ENCODE results near the gene SLC19A1.
A peak's percentile ranks its signal among the peaks of the same experiment; 100 is the strongest.

SLC19A1 gene

DNA sequence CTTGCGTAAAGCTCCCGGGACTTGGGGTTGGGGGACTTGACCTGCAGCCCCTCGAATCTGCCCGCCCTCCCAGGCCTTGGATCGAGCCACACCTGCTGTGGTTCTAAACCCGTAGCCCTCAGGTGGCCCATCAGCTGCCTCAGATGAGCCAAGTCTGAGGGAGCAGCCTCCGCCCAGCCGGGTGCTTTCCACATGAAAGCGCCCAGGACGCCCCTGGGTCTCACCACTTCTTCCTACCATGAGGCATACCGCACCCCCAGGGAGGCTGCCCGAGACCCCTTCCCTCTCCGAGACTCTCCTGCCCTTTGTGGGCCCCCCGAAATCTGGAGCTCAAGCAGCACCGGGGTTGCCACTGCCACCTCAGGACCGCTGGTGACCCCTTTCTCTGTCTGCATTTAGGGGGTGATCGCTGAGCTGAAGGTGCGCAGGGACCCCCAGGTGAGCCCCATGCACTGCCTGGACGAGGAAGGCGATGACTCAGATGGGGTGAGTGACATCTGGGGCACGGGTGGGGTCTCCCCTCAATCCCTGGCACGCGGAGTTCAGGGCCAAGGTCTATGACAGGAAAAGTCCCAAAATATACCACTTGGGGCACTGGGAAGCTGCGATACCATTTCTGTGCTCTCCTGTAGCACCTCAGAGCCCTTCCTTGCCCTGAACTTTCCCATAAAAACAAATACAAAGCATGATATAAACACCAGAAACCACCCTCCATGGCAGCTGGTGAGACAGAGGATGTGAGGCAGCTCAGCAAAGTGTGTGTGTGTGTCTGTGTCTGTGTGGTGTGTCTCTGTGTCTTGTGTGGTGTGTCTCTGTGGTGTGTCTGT, 68.5 kb downstream of the SLC19A1 start:
- Histone ChIP-seq H3K79me2 (ENCODE audit: insufficient read depth, low read length) (no peaks in the 10 kb centered on the region), H3K4me3 (ENCODE audit: low read depth in 1 of 2, low read length in 2 of 2) (no peak overlapping the region), H3K9ac (ENCODE audit: low read depth, low read length) (no peak overlapping the region), H3K27ac (ENCODE audit: low read length) (no peak overlapping the region), H4K20me1 (ENCODE audit: insufficient read depth, low read length) (no peaks in the 10 kb centered on the region), H3K27me3 (ENCODE audit: insufficient read depth, low read length, poor library complexity) (no peaks in the 10 kb centered on the region), H3K4me1 (ENCODE audit: insufficient read depth, low read length) (peaks cover 14% of the 10 kb centered on the region), H3K9me3 (ENCODE audit: insufficient read depth, low read length, severe bottlenecking) (no peaks in the 10 kb centered on the region), H2AFZ (ENCODE audit: low read depth, low read length) (no peak overlapping the region), H3K4me2 (ENCODE audit: insufficient read depth, low read length) (no peak overlapping the region), H3K36me3 (ENCODE audit: insufficient read depth, low read length) (no peaks in the 10 kb centered on the region)
- TF ChIP-seq, protein P1, sequence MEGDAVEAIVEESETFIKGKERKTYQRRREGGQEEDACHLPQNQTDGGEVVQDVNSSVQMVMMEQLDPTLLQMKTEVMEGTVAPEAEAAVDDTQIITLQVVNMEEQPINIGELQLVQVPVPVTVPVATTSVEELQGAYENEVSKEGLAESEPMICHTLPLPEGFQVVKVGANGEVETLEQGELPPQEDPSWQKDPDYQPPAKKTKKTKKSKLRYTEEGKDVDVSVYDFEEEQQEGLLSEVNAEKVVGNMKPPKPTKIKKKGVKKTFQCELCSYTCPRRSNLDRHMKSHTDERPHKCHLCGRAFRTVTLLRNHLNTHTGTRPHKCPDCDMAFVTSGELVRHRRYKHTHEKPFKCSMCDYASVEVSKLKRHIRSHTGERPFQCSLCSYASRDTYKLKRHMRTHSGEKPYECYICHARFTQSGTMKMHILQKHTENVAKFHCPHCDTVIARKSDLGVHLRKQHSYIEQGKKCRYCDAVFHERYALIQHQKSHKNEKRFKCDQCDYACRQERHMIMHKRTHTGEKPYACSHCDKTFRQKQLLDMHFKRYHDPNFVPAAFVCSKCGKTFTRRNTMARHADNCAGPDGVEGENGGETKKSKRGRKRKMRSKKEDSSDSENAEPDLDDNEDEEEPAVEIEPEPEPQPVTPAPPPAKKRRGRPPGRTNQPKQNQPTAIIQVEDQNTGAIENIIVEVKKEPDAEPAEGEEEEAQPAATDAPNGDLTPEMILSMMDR (IDR thresholded peaks at IDR 0.05; ENCODE audit: borderline replicate concordance, extremely low read depth, low read length, poor library complexity, severe bottlenecking): peak; percentile 23
- TF ChIP-seq EZH2 (IDR thresholded peaks at IDR 0.05; ENCODE audit: borderline replicate concordance, low read depth, low read length, severe bottlenecking): no peak
- no peak for DNase-seq
- no peak for ATAC-seq (ENCODE audit: insufficient read depth, low read depth)

- TF ChIP-seq EZH2 (IDR thresholded peaks at IDR 0.05; ENCODE audit: borderline replicate concordance, low read depth, low read length, severe bottlenecking): no peak
- TF ChIP-seq, protein P1 (IDR thresholded peaks at IDR 0.05; ENCODE audit: borderline replicate concordance, extremely low read depth, low read length, poor library complexity, severe bottlenecking): no peak
Measured at GRCh38 chr21:45472445-45473365, 69.5 kb downstream of the SLC19A1 start.

DNA sequence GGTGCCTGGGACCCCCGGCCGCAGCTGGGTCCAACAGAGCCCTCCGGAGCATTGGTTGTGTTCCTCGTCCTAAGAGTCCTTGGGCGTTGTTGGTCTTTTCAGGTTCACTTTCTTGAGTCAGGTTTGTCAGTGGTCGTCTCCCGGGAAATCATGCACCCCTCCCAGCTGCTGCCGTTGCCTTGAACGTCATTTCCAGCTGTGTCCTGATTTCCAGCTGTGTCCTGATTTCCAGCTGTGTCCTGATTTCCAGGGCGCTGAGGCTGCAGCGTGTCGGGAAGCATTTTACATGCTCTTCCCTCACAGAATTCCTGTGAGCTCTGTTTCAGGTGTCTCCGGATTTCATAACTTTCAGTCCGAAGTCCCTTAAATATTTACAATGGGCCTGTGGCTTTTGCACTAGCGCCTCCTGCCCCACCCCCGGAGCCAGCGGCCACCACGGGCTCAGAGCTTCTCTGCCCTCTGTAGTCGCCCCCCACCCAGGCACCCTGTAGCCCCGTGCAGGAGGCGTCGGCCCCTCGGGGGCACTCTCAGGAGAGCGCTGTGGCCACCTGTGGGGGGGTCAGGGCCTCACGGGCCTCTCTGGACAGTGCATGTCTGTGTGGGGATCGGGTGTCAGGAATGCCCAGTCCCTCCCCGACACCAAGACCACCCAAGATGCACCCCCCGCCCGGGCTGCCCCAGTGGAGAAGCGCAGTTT, 70.6 kb downstream of the SLC19A1 start:
- no peaks in the 10 kb centered on the region for H3K79me2 ChIP-seq (ENCODE audit: insufficient read depth, low read length)
- no peaks in the 10 kb centered on the region for H4K20me1 ChIP-seq (ENCODE audit: insufficient read depth, low read length)
- H2AFZ ChIP-seq (ENCODE audit: low read depth, low read length): no peak overlapping the region
- H3K9ac ChIP-seq (ENCODE audit: low read depth, low read length): no peak overlapping the region
- H3K4me1 ChIP-seq (ENCODE audit: insufficient read depth, low read length): no peaks in the 10 kb centered on the region
- no peak for DNase-seq
- ATAC-seq (ENCODE audit: insufficient read depth, low read depth): no peak
- no peaks in the 10 kb centered on the region for H3K27me3 ChIP-seq (ENCODE audit: insufficient read depth, low read length, poor library complexity)
- no peak overlapping the region for H3K4me3 ChIP-seq (ENCODE audit: low read depth in 1 of 2, low read length in 2 of 2)
- no peaks in the 10 kb centered on the region for H3K36me3 ChIP-seq (ENCODE audit: insufficient read depth, low read length)
- H3K27ac ChIP-seq (ENCODE audit: low read length): no peak overlapping the region
- TF ChIP-seq EZH2 (IDR thresholded peaks at IDR 0.05; ENCODE audit: borderline replicate concordance, low read depth, low read length, severe bottlenecking): no peak
- TF ChIP-seq, protein P1 (IDR thresholded peaks at IDR 0.05; ENCODE audit: borderline replicate concordance, extremely low read depth, low read length, poor library complexity, severe bottlenecking): no peak
- no peaks in the 10 kb centered on the region for H3K9me3 ChIP-seq (ENCODE audit: insufficient read depth, low read length, severe bottlenecking)
- H3K4me2 ChIP-seq (ENCODE audit: insufficient read depth, low read length): no peak overlapping the region

More at GRCh38 chr21:45472445-45473365, 69.5 kb downstream of the SLC19A1 start:
- Histone ChIP-seq H3K9ac (ENCODE audit: low read depth, low read length) (no peak overlapping the region), H3K36me3 (ENCODE audit: insufficient read depth, low read length) (no peaks in the 10 kb centered on the region), H2AFZ (ENCODE audit: low read depth, low read length) (no peak overlapping the region), H3K4me2 (ENCODE audit: insufficient read depth, low read length) (no peak overlapping the region), H3K4me3 (ENCODE audit: low read depth in 1 of 2, low read length in 2 of 2) (no peak overlapping the region), H3K27ac (ENCODE audit: low read length) (no peak overlapping the region), H3K79me2 (ENCODE audit: insufficient read depth, low read length) (no peaks in the 10 kb centered on the region), H3K27me3 (ENCODE audit: insufficient read depth, low read length, poor library complexity) (no peaks in the 10 kb centered on the region), H4K20me1 (ENCODE audit: insufficient read depth, low read length) (no peaks in the 10 kb centered on the region), H3K4me1 (ENCODE audit: insufficient read depth, low read length) (peaks cover 4% of the 10 kb centered on the region), H3K9me3 (ENCODE audit: insufficient read depth, low read length, severe bottlenecking) (no peaks in the 10 kb centered on the region)
- ATAC-seq (ENCODE audit: insufficient read depth, low read depth) (no peak), DNase-seq (no peak)
